Measurements from ENCODE around the gene NPR3.

DNA sequence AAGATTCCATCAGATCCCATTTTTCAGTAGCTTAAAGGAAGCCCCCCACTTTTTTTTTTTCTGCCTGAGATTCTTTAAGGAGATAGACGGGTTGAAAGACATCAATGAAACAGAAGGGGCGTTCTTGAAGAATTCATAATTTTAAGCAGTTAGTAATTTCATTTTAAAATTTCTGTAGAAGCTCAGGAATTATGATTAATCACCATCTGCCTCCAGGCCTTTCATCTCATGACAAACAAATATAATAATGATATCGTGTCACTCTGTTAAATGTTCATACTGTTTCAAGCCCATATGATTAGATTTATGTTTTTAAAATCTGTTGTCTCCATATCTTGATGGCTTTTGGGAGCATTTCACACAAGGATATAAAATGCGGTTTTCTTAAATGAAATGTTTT, 75.2 kb downstream of the NPR3 start:
- TF ChIP-seq, protein P1, sequence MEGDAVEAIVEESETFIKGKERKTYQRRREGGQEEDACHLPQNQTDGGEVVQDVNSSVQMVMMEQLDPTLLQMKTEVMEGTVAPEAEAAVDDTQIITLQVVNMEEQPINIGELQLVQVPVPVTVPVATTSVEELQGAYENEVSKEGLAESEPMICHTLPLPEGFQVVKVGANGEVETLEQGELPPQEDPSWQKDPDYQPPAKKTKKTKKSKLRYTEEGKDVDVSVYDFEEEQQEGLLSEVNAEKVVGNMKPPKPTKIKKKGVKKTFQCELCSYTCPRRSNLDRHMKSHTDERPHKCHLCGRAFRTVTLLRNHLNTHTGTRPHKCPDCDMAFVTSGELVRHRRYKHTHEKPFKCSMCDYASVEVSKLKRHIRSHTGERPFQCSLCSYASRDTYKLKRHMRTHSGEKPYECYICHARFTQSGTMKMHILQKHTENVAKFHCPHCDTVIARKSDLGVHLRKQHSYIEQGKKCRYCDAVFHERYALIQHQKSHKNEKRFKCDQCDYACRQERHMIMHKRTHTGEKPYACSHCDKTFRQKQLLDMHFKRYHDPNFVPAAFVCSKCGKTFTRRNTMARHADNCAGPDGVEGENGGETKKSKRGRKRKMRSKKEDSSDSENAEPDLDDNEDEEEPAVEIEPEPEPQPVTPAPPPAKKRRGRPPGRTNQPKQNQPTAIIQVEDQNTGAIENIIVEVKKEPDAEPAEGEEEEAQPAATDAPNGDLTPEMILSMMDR (IDR thresholded peaks at IDR 0.05; ENCODE audit: low read length) = no peak
- no peak for TF ChIP-seq EZH2 (IDR thresholded peaks at IDR 0.05; ENCODE audit: borderline replicate concordance, low read length)

All from OCI-LY1 (cell line).